ENCODE measurements around the gene CTBP2.

The CTBP2 gene

DNA sequence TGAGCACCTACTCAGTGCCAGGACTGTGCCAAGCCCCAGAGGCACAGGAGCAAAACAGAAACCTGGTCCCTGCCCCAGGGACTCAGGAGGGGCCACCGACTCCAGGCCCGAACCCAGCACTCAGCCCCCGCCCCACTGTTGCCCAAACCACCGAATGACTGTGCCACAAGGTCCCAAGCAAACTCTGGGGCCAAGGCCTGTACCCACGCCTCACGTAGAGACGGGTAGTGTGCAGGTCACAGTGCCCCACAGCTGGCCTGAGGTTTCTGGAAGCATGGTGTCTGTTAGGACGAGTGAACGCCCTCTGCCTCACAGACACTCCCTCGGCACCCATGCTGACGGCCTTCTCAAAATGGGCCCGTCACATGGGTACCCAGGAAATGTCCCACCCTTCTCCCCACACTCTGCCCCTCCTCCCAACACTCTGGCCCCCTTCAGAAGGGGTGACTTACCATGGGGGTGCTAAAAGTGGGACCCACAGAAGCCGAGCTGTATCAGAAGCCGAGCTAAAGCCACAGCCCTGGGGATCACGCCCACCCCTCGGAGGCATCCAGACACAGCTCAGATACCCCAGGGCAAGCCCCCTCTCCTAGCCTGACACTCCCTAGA lies 44.2 kb downstream of the CTBP2 start:
- Mint-ChIP-seq H3K4me3 (no peak overlapping the region), H3K36me3 (ENCODE audit: low read depth) (peaks cover 9% of the 10 kb centered on the region), H3K27me3 (ENCODE audit: low read depth) (no peaks in the 10 kb centered on the region), H3K9me3 (no peaks in the 10 kb centered on the region), H3K27ac (peak overlapping the region in 2 of 3 experiments; percentile 73 to 89), H3K4me1 (peaks cover 69% of the 10 kb centered on the region)
- TF ChIP-seq CTCF (IDR thresholded peaks at IDR 0.05; ENCODE audit: unreplicated experiment in 3 of 3): no peak

DNA sequence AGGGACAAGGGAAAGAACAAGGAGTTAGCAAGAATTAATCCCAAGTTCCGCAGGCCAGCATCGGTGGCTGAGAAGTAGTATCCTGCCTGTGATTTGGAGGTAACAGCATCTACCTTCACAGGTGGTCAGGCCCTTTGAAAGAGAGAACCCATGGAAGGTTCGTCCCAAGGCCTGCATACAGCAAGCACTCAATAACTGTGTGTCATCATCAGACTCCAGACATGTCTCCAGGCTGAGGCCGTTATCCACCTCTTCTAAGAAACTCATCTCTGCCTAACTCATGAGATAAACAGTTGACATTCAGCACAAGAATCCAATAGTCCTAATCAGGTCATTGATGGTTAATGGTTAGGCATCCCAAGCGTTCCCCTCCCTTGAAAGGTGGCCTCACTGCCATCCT lies 45.0 kb downstream of the CTBP2 start:
- Mint-ChIP-seq H3K4me3 (no peak overlapping the region), H3K36me3 (ENCODE audit: low read depth) (peaks cover 17% of the 10 kb centered on the region), H3K27me3 (ENCODE audit: low read depth) (no peaks in the 10 kb centered on the region), H3K4me1 (peaks cover 70% of the 10 kb centered on the region), H3K27ac (peak overlapping the region in 2 of 3 experiments; percentile 73 to 89), H3K9me3 (no peaks in the 10 kb centered on the region)
- TF ChIP-seq CTCF (IDR thresholded peaks at IDR 0.05; ENCODE audit: unreplicated experiment in 3 of 3): no peak

GRCh38 chr10:125114761-125115391 lies 45.5 kb downstream of the CTBP2 start:
- Mint-ChIP-seq H3K4me1 (peaks cover 67% of the 10 kb centered on the region), H3K4me3 (no peak overlapping the region), H3K9me3 (no peaks in the 10 kb centered on the region), H3K27ac (peak overlapping the region; percentile 19 to 89 (median 73)), H3K27me3 (ENCODE audit: low read depth) (no peaks in the 10 kb centered on the region), H3K36me3 (ENCODE audit: low read depth) (peaks cover 22% of the 10 kb centered on the region)
- no peak for TF ChIP-seq CTCF (IDR thresholded peaks at IDR 0.05; ENCODE audit: unreplicated experiment in 3 of 3)

DNA sequence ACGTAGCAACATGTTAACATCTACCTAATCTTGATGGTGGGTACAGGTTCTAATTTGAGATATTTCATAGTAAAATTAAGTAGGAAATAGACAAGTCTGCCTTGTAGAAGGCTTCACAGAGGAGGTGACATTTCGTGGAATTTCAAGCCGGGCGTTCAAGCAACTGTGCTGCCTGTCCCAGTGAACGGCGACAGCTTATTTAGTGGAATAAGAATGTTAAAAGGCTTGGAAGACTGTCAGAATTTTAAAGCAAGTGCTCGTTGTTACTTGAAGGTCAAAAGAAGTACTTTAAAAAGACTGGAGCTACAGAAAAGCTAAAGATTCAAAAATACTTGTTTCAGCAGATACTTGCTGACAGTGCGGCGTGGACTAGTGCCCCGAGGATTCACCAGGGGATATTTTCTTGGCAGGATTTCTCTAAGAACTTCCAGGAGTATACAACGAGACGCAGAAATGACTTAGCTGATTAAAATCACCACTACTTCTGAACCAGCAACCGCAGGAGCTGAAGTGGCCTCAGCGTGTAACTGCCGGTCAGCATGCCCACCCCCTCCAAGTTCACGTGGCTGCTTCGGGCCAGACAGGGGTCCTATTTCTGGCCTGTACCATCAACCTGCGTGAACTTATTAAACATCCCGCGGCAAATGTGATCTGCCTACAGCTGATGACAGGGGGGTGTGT lies 46.5 kb downstream of the CTBP2 start:
- Mint-ChIP-seq H3K4me1 (peaks cover 58% of the 10 kb centered on the region), H3K36me3 (ENCODE audit: low read depth) (peaks cover 32% of the 10 kb centered on the region), H3K27me3 (ENCODE audit: low read depth) (no peaks in the 10 kb centered on the region), H3K4me3 (peak overlapping the region in 1 of 3 experiments; percentile 8), H3K9me3 (no peaks in the 10 kb centered on the region), H3K27ac (peak overlapping the region; percentile 79 to 89 (median 87))
- no peak for TF ChIP-seq CTCF (IDR thresholded peaks at IDR 0.05; ENCODE audit: unreplicated experiment in 3 of 3)

- peaks cover 2% of the 10 kb centered on the region for H3K9me3 Mint-ChIP-seq
- no peak for TF ChIP-seq CTCF (IDR thresholded peaks at IDR 0.05; ENCODE audit: unreplicated experiment in 3 of 3)
- H3K4me1 Mint-ChIP-seq: peaks cover 50% of the 10 kb centered on the region
- H3K27me3 Mint-ChIP-seq (ENCODE audit: low read depth): no peaks in the 10 kb centered on the region
- H3K36me3 Mint-ChIP-seq (ENCODE audit: low read depth): peaks cover 42% of the 10 kb centered on the region
- H3K4me3 Mint-ChIP-seq: no peak overlapping the region
- H3K27ac Mint-ChIP-seq: peak overlapping the region in 2 of 3 experiments; percentile 22 to 89
Measured at GRCh38 chr10:125112697-125113494, 47.5 kb downstream of the CTBP2 start.
